A673 (cell line): Measurements from ENCODE around the gene PRR14. TPM values are rescaled to one million over a fixed set of nuclear protein-coding genes. Genes with fewer than 3 reads are reported as not detected.

Experiments
- BruUV-seq: library from RNA; stranded (reverse); fragments of 400-500 nt; replicated peaks from 2 replicates; lab custom pipeline; 2021; lab: Mats Ljungman, UMichigan
- CTCF ChIA-PET: fragments of 300-600 bp; sonication (Branson Sonifier 250); formaldehyde crosslinking; loops from one replicate; lab custom pipeline; 2022; ENCODE audit warnings: antibody characterized with exemption; lab: Charles Lee
- POLR2A ChIA-PET: fragments of 300-600 bp; sonication (Branson Sonifier 250); formaldehyde crosslinking; loops from one replicate; lab custom pipeline; 2022; ENCODE audit warnings: antibody characterized with exemption; ENCODE audit not compliant: low non-redundant PET; lab: Charles Lee
- DNase-seq: peaks from one replicate; pipeline ENCODE4 v3.0.0-alpha.2; 2015; ENCODE audit warnings: low spot score
- H3K27ac ChIP-seq: fragments of 200-600 bp; sonication (generic); 2 replicates; pipeline ENCODE4 v1.5.1; 2016; ENCODE audit warnings: mixed run types, low read depth, mild to moderate bottlenecking, mixed read lengths, antibody characterized with exemption, low read length; ENCODE audit not compliant: poor library complexity, severe bottlenecking
- H3K27me3 ChIP-seq: fragments of 200-600 bp; sonication (generic); replicated peaks from 2 replicates; pipeline ENCODE4 v1.6.1; 2017; ENCODE audit warnings: mixed run types, low read depth, mild to moderate bottlenecking, mixed read lengths, antibody characterized with exemption, low read length; ENCODE audit not compliant: insufficient read depth, poor library complexity
- H3K36me3 ChIP-seq: fragments of 200-600 bp; sonication (generic); 2 replicates; pipeline ENCODE4 v1.6.1; 2016; ENCODE audit warnings: mixed run types, mild to moderate bottlenecking, mixed read lengths, antibody characterized with exemption, low read length; ENCODE audit not compliant: insufficient read depth, poor library complexity, severe bottlenecking
- H3K4me1 ChIP-seq: fragments of 200-600 bp; sonication (generic); 2 replicates; pipeline ENCODE4 v1.6.1; 2017; ENCODE audit warnings: mixed run types, mild to moderate bottlenecking, mixed read lengths, antibody characterized with exemption, low read length; ENCODE audit not compliant: insufficient read depth, poor library complexity, severe bottlenecking
- H3K4me3 ChIP-seq: fragments of 200-600 bp; sonication (generic); 2 replicates; pipeline ENCODE4 v1.5.1; 2016; ENCODE audit warnings: low read depth, mixed run types, mild to moderate bottlenecking, mixed read lengths, low read length; ENCODE audit not compliant: poor library complexity, severe bottlenecking
- H3K9me3 ChIP-seq: fragments of 200-600 bp; sonication (generic); 2 replicates; pipeline ENCODE4 v1.6.1; 2016; ENCODE audit warnings: mixed run types, low read depth, mild to moderate bottlenecking, mixed read lengths, antibody characterized with exemption, low read length; ENCODE audit not compliant: poor library complexity, severe bottlenecking
- CTCF ChIP-seq: fragments of 300-800, 200-600 bp; sonication (generic); conservative IDR thresholded peaks from 2 replicates; pipeline ENCODE4 v1.5.1; 2017; ENCODE audit warnings: low read depth, mild to moderate bottlenecking, antibody characterized with exemption, low read length, moderate library complexity, mixed read lengths
- EZH2 ChIP-seq: fragments of 200-600 bp; sonication (generic); IDR thresholded peaks from 2 replicates; pipeline ENCODE4 v1.6.1; 2017; ENCODE audit warnings: borderline replicate concordance, low read depth, mild to moderate bottlenecking, mixed read lengths, antibody characterized with exemption, low read length; ENCODE audit not compliant: poor library complexity, severe bottlenecking
- intact Hi-C: fragments of 100-400 bp; cut with micrococcal nuclease; formaldehyde crosslinking; loops from one replicate; pipeline ENCODE4 v1.10.0; 2022; ENCODE audit not compliant: unreplicated experiment
- total RNA-seq: library from RNA; stranded (reverse); gene quantifications from 2 replicates; pipeline ENCODE4 v1.2.3, GENCODE V29; 2021

The PRR14 gene
- total RNA-seq, 1 experiment from 2014 or later: 35.7 TPM

- ChIA-PET POLR2A (interaction anchor here (0.7 kb wide), 1 partner anchor 141 kb away, joined by 3 read pairs; no protein-coding TSS in a partner anchor), CTCF (interaction anchor here (1.0 kb wide), 1 partner anchor 9 kb away, joined by 5 read pairs; no protein-coding TSS in a partner anchor)
- no TSS peak for BruUV-seq
Observed at GRCh38 chr16:30620169-30620568, 30.6 kb upstream of the PRR14 start.

GRCh38 chr16:30621765-30622164, 29.0 kb upstream of the PRR14 start:
- H3K27me3 ChIP-seq: no peaks in the 10 kb centered on the region
- POLR2A ChIA-PET: no interaction called here
- TF ChIP-seq CTCF (no peak), EZH2 (no peak)
- no peaks in the 10 kb centered on the region for H3K4me1 ChIP-seq
- intact Hi-C loops: loop anchor here (10.0 kb wide), 2 partner anchors 63 to 577 kb away; no protein-coding TSS in a partner anchor
- no peaks in the 10 kb centered on the region for H3K36me3 ChIP-seq
- CTCF ChIA-PET: interaction anchor here (1.1 kb wide), 1 partner anchor 173 kb away, joined by 3 read pairs; no protein-coding TSS in a partner anchor
- no TSS peak for BruUV-seq
- H3K27ac ChIP-seq: no peak overlapping the region
- DNase-seq: no peak
- no peaks in the 10 kb centered on the region for H3K9me3 ChIP-seq
- H3K4me3 ChIP-seq: no peak overlapping the region

More at GRCh38 chr16:30620169-30620568, 30.6 kb upstream of the PRR14 start:
- Histone ChIP-seq H3K9me3 (no peaks in the 10 kb centered on the region), H3K4me1 (no peaks in the 10 kb centered on the region), H3K4me3 (no peak overlapping the region), H3K27me3 (no peaks in the 10 kb centered on the region), H3K36me3 (no peaks in the 10 kb centered on the region), H3K27ac (no peak overlapping the region)
- TF ChIP-seq EZH2 (no peak), CTCF (no peak)
- DNase-seq: no peak
- intact Hi-C loops: loop anchor here (10.0 kb wide), 2 partner anchors 65 to 575 kb away; no protein-coding TSS in a partner anchor

- no peak for DNase-seq
- H3K4me1 ChIP-seq: no peaks in the 10 kb centered on the region
- intact Hi-C loops: loop anchor here (10.0 kb wide), 2 partner anchors 62 to 578 kb away; no protein-coding TSS in a partner anchor
- H3K9me3 ChIP-seq: no peaks in the 10 kb centered on the region
- POLR2A ChIA-PET: no interaction called here
- H3K4me3 ChIP-seq: no peak overlapping the region
- H3K27ac ChIP-seq: no peak overlapping the region
- CTCF ChIA-PET: no interaction called here
- no peak for TF ChIP-seq CTCF
- TF ChIP-seq EZH2: no peak
- no peaks in the 10 kb centered on the region for H3K27me3 ChIP-seq
- H3K36me3 ChIP-seq: no peaks in the 10 kb centered on the region
- BruUV-seq: no TSS peak
Observed at GRCh38 chr16:30622455-30623032, 28.2 kb upstream of the PRR14 start.
